Measurements from ENCODE around the gene CEMIP.

Gene CEMIP

DNA sequence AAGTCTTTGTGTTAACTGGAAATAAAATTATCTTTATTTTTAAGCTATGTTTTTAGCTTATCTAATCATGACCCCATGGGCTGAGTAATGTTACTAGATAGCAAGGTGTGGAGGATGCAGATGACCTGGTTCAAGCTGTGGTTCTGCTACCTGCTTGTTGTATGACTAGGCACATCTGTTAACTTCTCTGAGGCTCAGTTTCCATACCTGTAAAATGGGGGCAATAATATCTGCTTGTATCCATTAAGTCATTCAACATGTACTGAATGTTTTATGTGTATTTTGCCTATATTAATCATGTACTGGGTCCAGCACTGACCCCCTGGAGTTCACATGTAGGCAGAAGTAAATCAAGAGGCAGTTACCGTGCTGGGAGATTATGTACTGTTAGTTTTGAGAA lies 51.5 kb downstream of the CEMIP start:
- no peak for DNase-seq

DNA sequence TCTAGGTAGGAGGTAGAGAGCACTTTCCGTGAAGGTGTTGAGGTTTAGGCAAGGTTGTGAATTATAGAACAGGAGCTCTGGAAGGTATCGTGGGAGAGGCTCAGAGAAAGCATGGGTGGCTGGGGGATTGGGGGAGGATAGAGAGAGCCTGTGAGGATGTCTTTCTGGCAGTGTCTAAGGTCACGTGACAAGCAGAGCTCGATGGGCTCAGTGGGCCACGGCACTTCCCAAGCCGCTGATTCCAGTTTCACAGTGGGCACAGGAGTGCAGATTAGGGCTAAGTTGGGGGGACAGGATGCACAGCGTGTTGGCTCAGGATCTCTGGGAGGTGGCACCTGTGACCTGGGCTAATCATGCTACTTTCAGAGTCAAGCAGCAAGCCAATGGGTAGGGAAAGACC lies 52.0 kb downstream of the CEMIP start:
- DNase-seq: no peak

DNA sequence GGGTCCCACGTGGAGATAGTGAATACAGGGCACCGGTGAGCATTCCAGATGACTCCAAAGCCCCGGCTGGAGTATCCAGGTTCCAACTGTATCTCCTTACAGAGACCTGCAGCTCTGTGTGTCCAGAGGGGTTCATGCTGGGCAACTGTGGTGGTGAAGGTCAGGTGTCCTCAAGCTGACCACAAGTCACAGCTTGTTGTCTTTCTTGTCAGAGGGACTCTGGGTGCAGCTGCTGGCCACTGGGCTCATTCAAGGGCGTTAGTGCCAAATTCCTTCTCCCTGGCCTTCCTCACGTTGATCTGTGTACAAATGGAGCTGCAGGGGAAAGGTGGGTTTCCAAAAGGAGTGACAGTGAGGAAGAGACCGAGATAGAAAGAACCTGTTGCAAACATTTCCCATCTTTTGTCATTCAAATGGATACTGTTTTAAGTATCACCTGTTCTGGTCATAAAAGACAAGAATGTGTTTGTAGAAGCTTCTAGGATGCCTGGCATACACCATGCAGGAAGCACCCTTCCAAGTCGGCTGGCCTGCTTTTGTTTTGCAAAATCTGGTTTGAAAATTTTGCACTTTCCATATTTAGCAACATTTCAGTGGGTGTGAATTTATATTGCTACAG lies 52.5 kb downstream of the CEMIP start:
- DNase-seq: no peak

DNA sequence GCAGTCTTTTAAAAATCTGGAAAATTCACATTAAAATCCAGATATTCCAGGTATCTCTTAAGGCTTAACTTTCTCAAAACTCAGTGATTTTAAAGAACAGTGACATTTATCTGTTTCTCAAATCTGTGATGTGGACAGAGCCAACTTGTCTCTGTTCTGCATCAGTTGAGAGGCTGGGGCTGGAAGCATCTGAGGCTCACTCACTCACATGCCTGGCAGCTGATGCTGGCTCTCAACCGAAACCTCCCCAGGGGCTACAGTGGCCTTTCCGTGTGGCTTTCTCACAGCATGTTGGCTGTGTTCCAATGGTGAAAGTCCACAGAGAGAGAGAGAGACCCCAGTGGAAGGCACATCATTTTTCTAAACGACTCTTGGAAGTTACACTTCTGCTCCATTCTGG lies 53.5 kb downstream of the CEMIP start:
- no peak for DNase-seq

DNA sequence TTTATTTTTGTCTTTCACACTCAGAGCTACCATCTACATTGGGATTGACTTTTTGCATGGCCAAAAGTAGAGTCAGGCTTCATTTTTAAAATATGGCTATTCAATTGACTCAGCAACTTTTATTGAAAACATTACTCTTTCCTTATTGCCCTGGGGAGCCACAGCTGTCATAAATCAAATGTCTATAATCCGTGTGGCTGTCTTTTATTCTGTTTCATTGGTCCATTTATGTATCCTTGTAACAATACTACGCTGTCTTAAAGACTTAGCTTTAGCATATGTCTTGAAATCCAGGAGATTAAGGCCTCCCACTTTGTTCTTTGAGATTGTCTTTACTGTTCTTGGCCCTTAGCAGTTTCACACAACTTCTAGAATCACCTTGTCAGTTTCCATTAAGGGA lies 55.2 kb downstream of the CEMIP start:
- DNase-seq: no peak

DNA sequence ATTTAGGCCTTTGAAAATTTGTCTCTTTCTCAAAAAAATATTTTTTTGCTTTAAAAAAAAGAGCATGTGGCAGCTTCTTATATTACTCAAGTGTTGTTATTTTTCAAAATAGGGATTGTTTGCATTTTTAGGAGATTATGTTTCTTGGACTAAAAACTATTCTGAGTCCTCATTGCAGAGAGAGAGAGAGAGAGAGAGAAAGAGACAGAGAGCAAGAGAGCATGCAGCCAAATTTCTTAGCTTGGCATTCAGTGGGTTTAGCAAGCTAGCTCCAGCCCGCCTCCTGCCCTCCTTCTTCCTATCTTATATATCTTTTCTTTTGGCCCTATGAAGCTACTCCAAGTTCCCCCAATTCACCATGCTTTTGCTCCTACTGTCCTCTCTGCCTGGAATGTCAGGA lies 55.7 kb downstream of the CEMIP start:
- DNase-seq: no peak

DNA sequence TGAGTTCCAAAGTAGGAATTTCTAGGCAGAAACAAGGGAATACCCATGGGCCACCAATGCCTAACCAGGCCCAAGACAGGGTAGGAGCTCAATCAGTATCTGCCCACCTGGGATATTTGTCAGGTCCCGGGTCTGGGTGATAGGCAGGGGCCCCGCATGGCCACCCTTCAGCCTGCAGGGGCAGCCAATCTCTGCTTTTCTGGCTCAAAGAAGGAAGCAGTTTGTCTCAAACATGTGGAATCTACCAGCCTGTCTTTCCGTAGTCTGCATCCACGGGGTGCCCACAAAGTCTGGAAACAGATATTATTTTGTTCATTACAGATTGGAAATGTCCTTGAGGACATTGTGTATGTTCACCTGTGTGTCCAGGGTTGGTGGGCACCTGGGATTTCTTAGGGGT lies 56.2 kb downstream of the CEMIP start:
- DNase-seq: no peak

DNA sequence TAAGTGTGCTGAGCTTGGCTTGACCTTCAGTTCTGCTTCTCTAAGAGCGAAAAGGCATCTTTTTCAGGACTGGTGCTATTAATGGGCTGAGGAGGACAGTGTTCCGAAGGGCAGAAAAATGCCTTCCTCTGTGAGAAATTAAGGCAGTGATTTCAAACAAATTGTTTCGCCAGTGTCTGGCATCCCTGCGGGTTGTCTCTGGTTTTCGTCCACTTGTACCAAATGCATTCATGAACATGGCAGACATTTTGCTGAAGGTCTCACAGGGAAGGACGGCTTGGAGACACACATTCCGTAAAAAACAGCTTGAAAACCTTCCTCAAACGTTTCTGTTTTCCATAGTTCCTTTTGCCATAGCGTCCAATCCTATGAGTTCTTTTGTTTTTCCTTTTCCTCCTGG lies 57.1 kb downstream of the CEMIP start:
- DNase-seq: no peak

DNA sequence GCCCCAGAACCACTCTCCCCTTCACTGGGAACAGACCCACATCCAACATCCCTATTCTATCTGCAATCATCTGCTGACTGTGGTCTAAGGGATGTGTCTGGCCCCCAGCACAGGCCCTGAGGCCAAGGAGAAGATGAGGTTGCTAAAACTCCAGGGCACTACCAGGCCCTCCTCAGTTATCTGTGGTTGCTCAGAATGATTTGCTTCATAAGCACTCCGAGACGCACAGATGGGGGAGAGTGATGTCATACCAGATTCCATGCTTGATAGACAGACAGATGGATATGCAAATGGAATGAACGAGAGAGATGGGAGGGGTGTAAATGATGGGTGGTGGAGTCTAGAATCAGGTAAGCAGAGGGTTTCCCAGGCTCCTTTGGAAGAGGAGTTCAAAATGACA lies 57.8 kb downstream of the CEMIP start:
- DNase-seq: no peak

DNA sequence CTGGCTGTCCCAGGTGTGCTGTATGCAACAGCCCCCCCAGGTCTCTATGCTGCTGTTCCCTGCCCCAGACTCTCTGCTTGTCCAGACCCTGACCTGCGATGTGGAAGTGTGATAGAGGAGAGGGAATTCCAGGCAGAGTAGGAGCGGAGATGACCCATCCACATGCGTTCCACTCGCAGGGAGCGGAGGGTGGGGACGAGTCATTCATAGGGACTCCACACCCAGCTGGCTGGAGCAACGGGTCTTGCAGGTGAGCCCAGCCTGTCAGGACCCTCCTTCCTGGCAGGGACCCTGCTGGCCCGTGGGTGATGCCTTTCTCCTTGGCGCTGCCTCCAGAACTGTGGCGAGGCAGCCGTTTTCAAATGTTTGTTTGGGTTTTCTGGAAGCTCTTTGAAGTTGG lies 58.8 kb downstream of the CEMIP start:
- no peak for DNase-seq

DNA sequence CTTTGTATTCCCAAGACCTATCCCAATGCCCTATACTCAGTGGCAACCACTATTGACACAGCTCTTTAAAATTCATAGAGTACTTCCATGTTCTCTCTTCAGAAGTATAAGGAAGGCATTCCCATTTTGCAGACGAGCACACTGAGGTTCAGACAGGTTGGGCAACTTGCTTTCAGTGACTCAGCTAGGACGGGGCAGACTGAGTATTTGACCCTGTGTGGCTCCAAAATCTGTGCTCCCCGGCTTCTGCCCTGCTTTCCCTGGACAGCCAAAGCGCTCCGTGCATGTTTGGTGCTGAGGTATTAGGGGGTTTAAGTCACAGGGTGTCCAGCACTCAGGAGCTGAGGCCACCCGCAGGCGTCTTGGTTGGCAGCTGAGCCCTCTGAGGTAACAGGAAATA lies 59.5 kb downstream of the CEMIP start:
- DNase-seq: no peak

DNA sequence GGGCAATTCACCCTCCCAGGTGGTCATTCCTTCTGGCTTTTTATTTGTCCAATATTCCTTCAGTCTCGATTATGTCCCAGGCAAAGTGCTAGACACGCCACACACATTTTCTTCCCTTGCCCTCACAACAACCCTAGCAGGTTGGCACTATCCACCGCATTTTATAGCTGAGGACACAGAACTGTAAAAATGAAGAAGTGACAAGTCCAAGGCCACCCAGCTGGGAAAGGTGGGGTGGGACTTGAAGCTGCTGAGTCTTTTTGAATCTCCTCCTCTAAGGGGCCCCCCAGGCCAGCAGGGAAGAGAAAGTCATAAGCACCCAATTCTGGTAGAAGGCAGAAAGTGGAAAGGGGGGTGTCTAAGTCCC lies 60.6 kb downstream of the CEMIP start:
- DNase-seq: no peak

DNA sequence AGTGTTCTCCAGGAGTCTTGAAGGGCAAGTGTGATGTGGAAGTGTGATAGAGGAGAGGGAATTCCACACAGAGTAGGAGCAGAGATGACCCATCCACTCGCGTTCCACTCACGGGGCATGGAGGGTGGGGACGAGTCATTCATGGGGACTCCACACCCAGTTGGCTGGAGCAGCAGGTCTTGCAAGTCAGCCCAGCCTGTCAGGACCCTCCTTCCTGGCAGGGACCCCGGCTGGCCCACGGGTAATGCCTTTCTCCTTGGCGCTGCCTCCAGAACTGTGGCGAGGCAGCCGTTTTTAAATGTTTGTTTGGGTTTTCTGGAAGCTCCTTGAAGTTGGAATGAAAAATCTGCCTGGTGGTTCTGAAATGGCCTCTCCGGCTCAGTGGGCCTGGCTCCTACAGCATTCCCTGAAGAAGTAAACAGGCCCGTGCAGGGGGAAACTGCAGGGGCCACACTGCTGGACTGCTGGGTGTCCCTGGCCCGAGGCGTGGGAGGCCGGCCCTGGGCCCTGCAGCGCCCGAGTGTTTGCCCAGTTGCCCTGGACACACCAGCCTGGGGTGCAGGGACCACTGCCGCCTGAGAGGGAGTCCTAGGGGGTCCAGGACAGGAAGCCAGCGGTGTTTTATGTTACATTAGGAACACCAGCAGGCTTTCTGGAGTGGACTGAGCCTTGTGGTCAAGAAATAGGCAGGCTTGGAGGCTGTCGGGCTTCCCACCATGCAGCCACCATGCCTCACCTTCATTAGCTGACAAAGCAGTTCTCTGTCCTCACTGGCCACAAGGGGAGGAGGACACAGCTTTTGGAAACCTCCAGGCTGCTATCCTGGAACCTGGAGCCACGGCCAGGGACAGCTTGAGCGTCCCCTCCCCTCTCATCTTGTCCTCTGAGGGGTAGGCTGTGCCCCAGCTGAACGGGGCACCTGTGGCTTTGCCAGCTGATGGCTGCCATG lies 61.3 kb downstream of the CEMIP start:
- no peak for DNase-seq

DNA sequence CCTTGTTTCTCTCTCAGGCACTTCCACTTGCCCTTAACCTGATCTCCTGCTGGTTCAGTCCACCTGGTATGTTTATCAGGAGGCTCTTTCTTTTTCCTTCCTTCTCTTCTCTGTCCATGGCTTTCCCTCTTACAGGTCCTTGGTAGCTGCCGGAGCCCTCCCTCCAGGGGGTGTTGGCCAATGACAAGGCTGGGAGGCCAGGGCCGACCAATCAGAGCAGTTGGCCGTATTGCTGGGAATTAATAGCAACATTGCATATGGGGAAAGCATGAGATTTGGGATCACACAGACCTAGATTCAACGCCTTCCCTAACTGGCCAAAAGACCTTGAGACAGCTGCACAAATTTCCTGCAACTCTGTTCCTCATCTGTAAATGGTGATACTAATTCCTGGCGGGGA lies 62.4 kb downstream of the CEMIP start:
- no peak for DNase-seq

DNA sequence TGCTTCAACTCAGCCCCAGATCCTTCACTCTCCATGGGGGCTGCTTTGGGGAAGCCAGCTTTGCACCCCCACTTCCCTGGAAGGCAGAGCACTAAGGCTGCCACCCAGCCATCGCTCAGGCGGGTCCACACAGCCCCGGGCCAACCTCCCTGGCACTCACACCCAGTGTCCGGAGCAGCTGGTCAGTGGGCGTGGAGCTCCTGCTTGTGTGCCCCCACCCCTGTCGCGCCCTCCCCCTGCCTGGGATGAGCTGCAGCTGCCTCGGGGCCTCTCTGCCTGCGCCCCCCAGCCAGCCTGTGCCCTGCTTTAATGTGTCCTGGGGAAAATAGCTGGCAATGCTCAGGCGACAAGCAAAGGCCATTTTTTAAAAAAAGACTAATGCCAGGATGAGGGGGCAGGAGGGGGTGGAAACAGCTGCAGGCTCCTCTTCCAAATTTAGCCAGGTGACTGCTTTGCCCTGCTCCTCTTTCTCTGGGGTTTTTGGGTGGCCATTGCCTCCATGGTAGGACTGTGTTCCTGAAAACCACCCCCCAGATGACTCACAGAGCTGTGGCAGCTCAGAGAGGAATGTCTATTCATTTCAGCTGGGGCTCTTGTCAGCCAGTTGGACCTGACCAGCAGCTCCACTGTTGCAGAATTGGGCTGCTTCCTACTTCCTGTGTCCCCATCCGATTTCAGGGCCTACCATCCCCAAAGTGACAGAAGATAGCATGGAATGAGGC lies 65.0 kb downstream of the CEMIP start:
- no peak for DNase-seq

DNA sequence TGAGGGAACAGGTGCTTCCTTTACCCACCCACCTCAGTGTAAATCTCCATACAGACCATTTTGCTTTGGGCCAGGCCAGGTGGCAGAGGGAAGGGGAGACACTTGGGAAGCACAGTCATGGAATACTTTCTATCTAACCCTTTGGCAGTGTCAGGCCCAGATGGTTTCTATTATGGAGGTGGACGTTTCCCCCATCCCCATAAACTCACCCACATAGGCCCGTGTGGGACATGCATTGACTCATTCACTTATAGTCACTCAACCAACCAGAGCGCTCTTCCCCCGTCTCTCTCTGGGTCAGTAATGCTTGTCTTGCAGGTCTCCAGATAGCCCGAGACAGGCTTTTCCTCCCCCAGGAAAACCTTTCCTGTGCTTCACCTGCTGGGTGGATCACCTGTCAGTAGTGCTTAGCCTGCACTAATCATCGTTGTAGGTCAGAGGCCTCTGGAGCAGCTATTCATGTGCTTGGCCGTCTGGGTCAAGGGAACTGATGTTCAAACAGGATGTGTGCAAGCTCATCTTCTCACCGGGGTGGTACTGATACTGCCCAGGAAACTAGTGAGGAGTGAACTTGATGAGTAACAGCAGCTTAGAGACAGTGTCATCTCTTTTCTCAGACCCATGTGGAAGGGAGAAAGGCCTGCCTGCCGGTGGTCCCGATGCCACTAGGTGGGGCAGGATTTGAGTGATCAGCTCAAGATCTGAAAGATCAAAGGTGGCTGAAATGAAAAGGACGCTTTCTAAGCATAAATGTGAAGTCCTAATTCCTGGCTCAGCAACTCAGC lies 67.1 kb downstream of the CEMIP start:
- DNase-seq: no peak

DNA sequence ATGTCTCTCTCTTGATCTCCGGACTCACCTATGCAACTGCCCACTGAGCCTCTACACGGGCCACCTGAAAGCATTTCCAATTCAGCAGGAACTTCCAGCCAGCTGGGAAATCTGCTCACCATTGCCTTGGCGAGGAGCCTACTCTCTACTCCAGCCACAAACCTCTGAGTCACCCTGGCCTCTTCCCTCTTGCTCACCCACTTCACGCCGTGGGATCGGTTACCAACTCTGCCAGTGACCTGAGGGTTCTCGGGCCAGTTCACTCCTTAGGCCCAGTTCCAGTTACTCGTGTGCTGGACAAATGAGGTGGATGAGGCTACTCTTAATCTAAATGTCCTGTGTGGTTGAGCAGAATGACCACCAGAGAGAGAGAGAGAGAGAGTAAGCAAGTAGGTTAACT lies 70.1 kb downstream of the CEMIP start:
- peak; percentile 51 for DNase-seq

DNA sequence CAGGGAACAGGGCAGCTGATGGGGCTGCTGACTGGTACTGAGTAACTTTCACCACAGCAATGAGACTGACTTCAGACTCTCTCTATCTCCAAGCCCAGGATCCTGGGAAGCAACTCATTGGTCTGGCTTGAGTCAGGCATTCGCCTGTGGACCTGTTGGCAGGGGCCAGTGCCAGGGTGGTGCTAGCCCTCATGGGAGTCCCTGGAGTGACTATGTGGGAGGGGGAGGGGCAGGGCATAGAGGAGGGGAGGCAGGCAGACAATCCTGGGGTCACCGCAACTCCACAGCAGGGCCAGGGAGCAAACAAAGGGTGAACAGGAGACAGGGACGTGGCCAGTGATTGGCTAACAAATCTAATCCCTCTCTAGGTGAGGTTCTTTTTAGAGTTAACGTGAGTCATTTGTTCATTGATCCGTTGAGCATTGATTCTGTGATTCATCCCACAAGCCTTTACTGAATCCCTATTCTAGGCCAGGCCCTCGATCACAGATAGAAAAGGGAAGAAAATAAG lies 71.8 kb downstream of the CEMIP start:
- no peak for DNase-seq

DNA sequence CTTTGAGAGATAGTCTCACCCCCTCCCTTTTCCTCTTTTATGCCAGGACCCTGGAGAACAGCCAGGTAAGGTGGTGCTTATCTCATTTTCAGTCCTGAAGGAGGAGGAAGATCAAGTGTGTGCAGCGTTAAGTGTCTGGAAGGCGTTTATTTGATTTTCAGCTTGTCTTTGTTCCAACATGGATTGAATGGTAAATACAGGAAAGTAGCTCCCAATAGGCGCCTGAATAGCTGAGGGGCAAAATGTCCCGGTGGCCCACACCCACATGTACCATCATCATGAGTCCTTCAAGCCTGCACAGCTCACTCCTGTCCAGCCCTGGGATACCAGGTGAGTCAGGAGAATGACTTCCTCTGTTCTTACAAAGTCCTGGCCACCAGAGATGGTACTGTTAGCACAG lies 73.5 kb downstream of the CEMIP start:
- DNase-seq: no peak

DNA sequence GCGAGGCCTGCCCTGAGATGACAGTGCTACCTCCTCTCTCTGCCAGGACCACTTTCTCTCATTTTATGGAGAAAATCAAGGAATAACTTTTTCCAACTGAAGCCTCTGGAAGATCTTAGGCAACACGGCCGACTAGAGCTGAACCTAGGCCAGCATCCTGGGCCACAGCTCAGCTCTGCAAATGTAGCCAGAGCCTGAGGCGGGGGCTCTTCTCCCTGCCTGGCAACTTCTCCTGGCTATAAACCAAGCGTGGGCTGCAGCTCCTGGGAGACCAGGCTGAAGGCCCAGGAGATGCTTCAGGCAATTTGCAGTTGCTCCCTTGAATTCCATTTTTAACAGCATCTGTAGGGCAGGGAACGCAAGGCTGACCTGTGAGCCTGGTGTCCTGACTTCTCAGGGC lies 74.9 kb downstream of the CEMIP start:
- DNase-seq: no peak

DNA sequence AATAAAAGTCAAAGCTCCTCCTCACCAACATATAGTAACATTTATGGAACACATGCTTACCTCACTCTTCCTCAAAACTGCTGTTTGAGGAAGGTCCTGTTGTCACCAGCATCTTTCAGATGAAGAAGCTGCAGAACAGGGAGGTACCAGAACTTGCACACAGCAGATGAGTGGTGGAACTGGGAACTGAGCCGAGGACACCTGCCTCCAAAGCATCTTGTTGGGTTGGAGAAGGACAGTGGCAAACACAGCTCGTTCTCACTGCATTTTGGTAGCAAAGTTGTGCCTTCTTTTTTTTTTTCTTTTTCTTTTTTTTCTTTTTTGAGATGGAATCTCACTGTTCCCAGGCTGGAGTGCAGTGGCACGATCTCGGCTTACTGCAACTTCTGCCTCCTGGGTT lies 76.0 kb downstream of the CEMIP start:
- DNase-seq: no peak

DNA sequence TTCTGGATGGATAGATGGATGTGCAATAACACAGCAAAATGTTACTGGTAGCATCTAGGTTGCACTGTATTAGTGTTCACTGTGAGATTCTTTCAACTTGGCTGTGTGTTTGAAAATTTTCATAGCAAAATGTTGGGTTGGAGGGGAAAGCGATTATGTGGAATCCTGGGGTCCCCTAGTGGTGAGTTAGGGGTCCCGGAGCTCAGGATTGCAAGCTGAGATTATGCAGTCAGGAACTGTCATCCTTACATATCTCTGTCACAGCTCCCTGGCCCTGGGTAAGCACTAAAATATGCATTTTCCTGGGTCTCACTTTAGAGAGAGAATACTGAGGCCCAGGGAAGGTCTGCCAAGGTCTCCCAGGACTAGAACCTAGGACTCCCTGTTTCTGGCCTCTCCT lies 77.2 kb downstream of the CEMIP start:
- DNase-seq: no peak

DNA sequence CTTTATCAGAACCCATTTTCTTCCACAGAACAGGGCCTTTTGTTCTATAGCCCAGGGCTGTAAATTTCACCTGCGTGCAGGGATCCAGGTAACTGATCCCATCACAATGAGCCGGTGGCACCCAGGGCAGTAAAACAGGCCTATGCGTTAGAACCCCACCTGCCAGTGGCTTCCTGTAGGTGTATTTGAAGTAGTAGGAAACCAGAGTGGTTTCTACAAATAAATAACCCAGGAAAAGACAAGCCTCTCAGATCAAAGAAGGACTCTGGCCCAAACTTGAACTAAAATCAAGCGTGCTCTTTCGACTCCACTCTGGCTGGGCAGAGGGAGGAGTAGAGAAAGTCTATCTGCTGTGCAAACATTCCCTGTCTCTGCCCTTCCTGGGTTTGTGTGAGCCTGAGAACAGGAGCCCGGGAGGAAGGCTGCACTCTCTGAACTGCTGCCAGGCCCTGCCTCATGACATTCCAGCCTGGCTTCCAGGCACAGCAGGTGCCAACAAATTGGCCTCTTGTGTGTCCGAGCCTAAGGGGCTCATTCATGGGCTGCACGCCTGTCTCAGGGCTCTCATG lies 77.7 kb downstream of the CEMIP start:
- DNase-seq: no peak

Data from inflammatory macrophage treated with lipopolysaccharide for 4 hours (primary cell).